ENCODE results near the gene GID8.

DNA sequence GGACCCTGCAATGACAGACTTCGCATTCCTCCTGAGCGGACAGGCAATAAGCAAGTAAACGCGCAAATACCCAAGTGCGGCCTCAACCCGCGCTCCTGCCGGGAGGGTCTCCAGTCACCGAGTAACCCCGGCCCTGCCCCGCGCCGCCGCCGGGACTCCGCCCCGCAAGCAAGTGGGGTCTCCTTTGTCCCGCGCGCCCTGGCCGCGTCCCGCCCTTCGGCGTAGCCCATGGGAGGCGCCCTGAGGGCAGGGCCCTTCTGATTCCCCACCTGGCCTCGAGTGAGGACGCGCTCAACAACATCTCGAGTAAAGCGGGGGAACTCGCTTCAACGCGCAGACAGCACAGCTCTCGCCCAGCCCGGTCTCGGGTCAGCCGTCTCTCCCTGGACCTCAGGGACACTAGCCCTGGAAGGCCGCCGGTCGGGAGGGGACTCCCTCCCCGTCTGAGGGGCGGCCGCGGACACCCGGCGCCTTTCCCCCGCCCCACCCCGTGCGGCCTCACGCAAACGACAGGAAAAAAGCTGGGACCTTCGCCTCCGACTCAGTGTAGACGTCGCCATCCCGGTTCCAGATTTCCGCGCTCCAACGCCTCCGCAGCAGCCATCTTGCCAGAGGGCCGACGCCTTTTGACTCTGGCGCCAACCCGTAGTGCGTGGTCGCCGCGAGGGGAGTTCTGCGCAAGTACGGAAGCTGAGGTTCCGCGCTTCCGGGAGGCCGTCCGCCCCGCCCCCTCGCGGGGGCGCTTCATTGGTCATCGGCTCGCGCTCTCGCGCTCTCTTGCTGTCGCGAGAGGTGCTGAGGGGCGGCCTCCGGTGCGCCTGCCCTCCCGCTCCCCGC lies 461 bp upstream of the GID8 start:
- TF ChIP-seq, protein P1, sequence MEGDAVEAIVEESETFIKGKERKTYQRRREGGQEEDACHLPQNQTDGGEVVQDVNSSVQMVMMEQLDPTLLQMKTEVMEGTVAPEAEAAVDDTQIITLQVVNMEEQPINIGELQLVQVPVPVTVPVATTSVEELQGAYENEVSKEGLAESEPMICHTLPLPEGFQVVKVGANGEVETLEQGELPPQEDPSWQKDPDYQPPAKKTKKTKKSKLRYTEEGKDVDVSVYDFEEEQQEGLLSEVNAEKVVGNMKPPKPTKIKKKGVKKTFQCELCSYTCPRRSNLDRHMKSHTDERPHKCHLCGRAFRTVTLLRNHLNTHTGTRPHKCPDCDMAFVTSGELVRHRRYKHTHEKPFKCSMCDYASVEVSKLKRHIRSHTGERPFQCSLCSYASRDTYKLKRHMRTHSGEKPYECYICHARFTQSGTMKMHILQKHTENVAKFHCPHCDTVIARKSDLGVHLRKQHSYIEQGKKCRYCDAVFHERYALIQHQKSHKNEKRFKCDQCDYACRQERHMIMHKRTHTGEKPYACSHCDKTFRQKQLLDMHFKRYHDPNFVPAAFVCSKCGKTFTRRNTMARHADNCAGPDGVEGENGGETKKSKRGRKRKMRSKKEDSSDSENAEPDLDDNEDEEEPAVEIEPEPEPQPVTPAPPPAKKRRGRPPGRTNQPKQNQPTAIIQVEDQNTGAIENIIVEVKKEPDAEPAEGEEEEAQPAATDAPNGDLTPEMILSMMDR (IDR thresholded peaks at IDR 0.05; ENCODE audit: extremely low read depth in 1 of 2, insufficient read depth in 1 of 2, low read depth in 1 of 2, low read length in 2 of 2) = no peak
- peak; percentile 82 for TF ChIP-seq POLR2A (IDR thresholded peaks at IDR 0.05; ENCODE audit: low read depth, low read length)
